ENCODE measurements around the gene FBXO42. TPM values are rescaled to one million over a fixed set of nuclear protein-coding genes. Genes with fewer than 3 reads are reported as not detected.

The FBXO42 gene
- total and polyA plus RNA-seq, 9 of the 15 experiments (the other 6 are each of a cell fraction or from before 2014, with no cell fraction given) = 7.2 to 24.8 (median 17.4) TPM

- TF ChIP-seq ZBTB11 (CRISPR knock-in tag; IDR thresholded peaks at IDR 0.05) (no peak), ZNF277 (CRISPR knock-in tag; IDR thresholded peaks at IDR 0.05; ENCODE audit: borderline replicate concordance) (no peak), HDAC2 (IDR thresholded peaks at IDR 0.05) (peak; percentile 27; the same call in 1 of the 2 replicates), HLTF (IDR thresholded peaks at IDR 0.05) (no peak), CREB1 (IDR thresholded peaks at IDR 0.05) (no peak), CREB1 (CRISPR knock-in tag; IDR thresholded peaks at IDR 0.05) (no peak), POLR3A (IDR thresholded peaks at IDR 0.05; ENCODE audit: borderline replicate concordance, extremely low read depth, insufficient read depth, insufficient read length) (no peak), KDM1A (IDR thresholded peaks at IDR 0.05) (peak; percentile 12 to 71; a peak in 2 of 4 replicates), HIVEP1 (CRISPR knock-in tag; IDR thresholded peaks at IDR 0.05) (no peak), ADNP (tag; IDR thresholded peaks at IDR 0.05) (no peak), CHD4 (IDR thresholded peaks at IDR 0.05; ENCODE audit: insufficient read depth, insufficient replicate concordance, low read depth, low read length, poor library complexity, severe bottlenecking) (no peak)
Measured at GRCh38 chr1:16235347-16235746, 116.9 kb downstream of the FBXO42 start (continued).

Measured in K562 (cell line).